MM.1S (cell line): Measurements from ENCODE around the gene YBX2.
A peak's percentile ranks its signal among the peaks of the same experiment; 100 is the strongest.
"Not testable (repeated sequence)": the region's sequence is repeated elsewhere in the genome, so short reads cannot be mapped to it uniquely, and the experiment has no call there.

Source experiments
- DNase-seq: peaks from one replicate; pipeline ENCODE4 v3.0.0-alpha.2; 2015
- H2AFZ ChIP-seq: fragments of 300-600 bp; sonication (generic); 2 replicates; pipeline ENCODE4 v1.6.0; 2016; ENCODE audit warnings: antibody characterized with exemption, low read length
- H3F3A ChIP-seq: fragments of 300-600 bp; sonication (generic); 2 replicates; pipeline ENCODE4 v1.6.1; 2016; ENCODE audit warnings: mild to moderate bottlenecking, antibody characterized with exemption, low read length, moderate library complexity, mixed read lengths; ENCODE audit not compliant: insufficient read depth
- H3K27ac ChIP-seq: fragments of 300-600 bp; sonication (generic); 2 replicates; pipeline ENCODE4 v1.5.1; 2016; ENCODE audit warnings: mild to moderate bottlenecking, low read length
- H3K27me3 ChIP-seq: fragments of 300-600 bp; sonication (generic); replicated peaks from 2 replicates; pipeline ENCODE4 v1.6.0; 2016; ENCODE audit warnings: low read length; ENCODE audit not compliant: insufficient read depth
- H3K36me3 ChIP-seq: fragments of 300-600 bp; sonication (generic); replicated peaks from 2 replicates; pipeline ENCODE4 v1.6.1; 2016; ENCODE audit warnings: mild to moderate bottlenecking, low read length, mixed read lengths; ENCODE audit not compliant: insufficient read depth
- H3K4me1 ChIP-seq: fragments of 300-600 bp; sonication (generic); 2 replicates; pipeline ENCODE4 v1.6.1; 2016; ENCODE audit warnings: low read length, mixed read lengths
- H3K4me2 ChIP-seq: fragments of 300-600 bp; sonication (generic); 2 replicates; pipeline ENCODE4 v1.6.0; 2016; ENCODE audit warnings: low read depth, low read length
- H3K4me3 ChIP-seq: fragments of 300-600 bp; sonication (generic); 2 replicates; pipeline ENCODE4 v1.5.1; 2016; ENCODE audit warnings: low read length, mixed read lengths
- H3K79me2 ChIP-seq: fragments of 300-600 bp; sonication (generic); 2 replicates; pipeline ENCODE4 v1.6.1; 2016; ENCODE audit warnings: mixed run types, low read length, mixed read lengths
- H3K9ac ChIP-seq: fragments of 300-600 bp; sonication (generic); 2 replicates; pipeline ENCODE4 v1.6.1; 2016; ENCODE audit warnings: low read length, mixed read lengths
- H3K9me2 ChIP-seq: fragments of 300-600 bp; sonication (generic); replicated peaks from 2 replicates; pipeline ENCODE4 v1.6.1; 2016; ENCODE audit warnings: mild to moderate bottlenecking, low read length, mixed read lengths; ENCODE audit not compliant: insufficient read depth
- H3K9me3 ChIP-seq: fragments of 300-600 bp; sonication (generic); replicated peaks from 2 replicates; pipeline ENCODE4 v1.6.1; 2016; ENCODE audit warnings: mild to moderate bottlenecking, low read length, mixed read lengths; ENCODE audit not compliant: insufficient read depth
- H4K20me1 ChIP-seq: fragments of 300-600 bp; sonication (generic); 2 replicates; pipeline ENCODE4 v1.6.1; 2016; ENCODE audit warnings: mild to moderate bottlenecking, low read length, moderate library complexity, mixed read lengths; ENCODE audit not compliant: insufficient read depth
- CTCF ChIP-seq: fragments of 300-600 bp; sonication (generic); IDR thresholded peaks from 2 replicates; pipeline ENCODE4 v1.5.1; 2016; ENCODE audit warnings: antibody characterized with exemption, low read length, mixed read lengths
- EZH2 ChIP-seq: fragments of 300-600 bp; sonication (generic); optimal IDR thresholded peaks from 2 replicates; pipeline ENCODE3; 2017; ENCODE audit warnings: low read depth, mild to moderate bottlenecking, antibody characterized with exemption, low read length, mixed read lengths
- EZH2phosphoT487 ChIP-seq: fragments of 300-600 bp; sonication (generic); IDR thresholded peaks from 2 replicates; pipeline ENCODE4 v1.6.1; 2018; ENCODE audit warnings: antibody characterized with exemption, low read length

Gene YBX2

GRCh38 chr17:7340179-7340578, 45.7 kb upstream of the YBX2 start:
- TF ChIP-seq EZH2phosphoT487 (no peak), EZH2 (no peak), CTCF (no peak)
- 0 out of 2 replicates have a peak, but pooled peaks cover 3% of the 10 kb centered on the region for H3F3A ChIP-seq
- peaks cover 24% of the 10 kb centered on the region for H3K79me2 ChIP-seq
- no peaks in the 10 kb centered on the region for H3K9me3 ChIP-seq
- H3K36me3 ChIP-seq: no peaks in the 10 kb centered on the region
- H3K27ac ChIP-seq: no peak overlapping the region
- H3K9ac ChIP-seq: no peak overlapping the region
- no peaks in the 10 kb centered on the region for H3K9me2 ChIP-seq
- no peak overlapping the region for H3K4me2 ChIP-seq
- H3K4me3 ChIP-seq: no peak overlapping the region
- H4K20me1 ChIP-seq: no peaks in the 10 kb centered on the region
- H2AFZ ChIP-seq: no peak overlapping the region
- no peaks in the 10 kb centered on the region for H3K27me3 ChIP-seq
- DNase-seq: no peak
- H3K4me1 ChIP-seq: peaks cover 3% of the 10 kb centered on the region; the same call in 1 of the 2 replicates

GRCh38 chr17:7337600-7337999, 43.2 kb upstream of the YBX2 start:
- H3K9ac ChIP-seq, DNase-seq: not testable (repeated sequence)
- peak overlapping the region; percentile 67; the same call in 1 of the 2 replicates for H3K4me3 ChIP-seq

GRCh38 chr17:7336240-7337175, 42.1 kb upstream of the YBX2 start, which contains the start of gene ACAP1:
TSS of gene ACAP1 (plus strand) at chr17:7336529. CDS start at chr17:7336735, 206 bp downstream.
- Histone ChIP-seq H3K27ac (peak within 1 kb of the TSS; percentile 30; the same call in 1 of the 2 replicates), H3F3A (peaks cover 12% of the 10 kb centered on the region), H3K9me2 (no peaks in the 10 kb centered on the region), H3K9ac (peak within 1 kb of the TSS; percentile 41; the same call in 1 of the 2 replicates), H3K4me3 (peak within 1 kb of the TSS; percentile 67), H3K9me3 (no peaks in the 10 kb centered on the region), H3K36me3 (no peaks in the 10 kb centered on the region), H3K79me2 (peaks cover 24% of the 10 kb centered on the region), H2AFZ (peak within 1 kb of the TSS; percentile 24; the same call in 1 of the 2 replicates), H3K4me1 (peaks cover 11% of the 10 kb centered on the region), H3K27me3 (no peaks in the 10 kb centered on the region), H4K20me1 (no peaks in the 10 kb centered on the region), H3K4me2 (peak within 1 kb of the TSS; percentile 58)
- DNase-seq: peak; percentile 70
- TF ChIP-seq EZH2phosphoT487: no peak
- no peak for TF ChIP-seq CTCF
- TF ChIP-seq EZH2: no peak

More at GRCh38 chr17:7337600-7337999, 43.2 kb upstream of the YBX2 start:
- not testable (repeated sequence) for H3K9me3 ChIP-seq, H3K27ac ChIP-seq, H3F3A ChIP-seq, H3K4me1 ChIP-seq, H3K9me2 ChIP-seq, H3K36me3 ChIP-seq, H2AFZ ChIP-seq, H3K27me3 ChIP-seq, H4K20me1 ChIP-seq
- Histone ChIP-seq H3K4me2 (peak overlapping the region; percentile 58; the same call in 1 of the 2 replicates), H3K79me2 (peaks cover 24% of the 10 kb centered on the region)

- H4K20me1 ChIP-seq, H3K27me3 ChIP-seq, H2AFZ ChIP-seq, H3K36me3 ChIP-seq, H3K9me3 ChIP-seq, DNase-seq, H3K9ac ChIP-seq, H3K27ac ChIP-seq, H3K9me2 ChIP-seq, H3K4me3 ChIP-seq: not testable (repeated sequence)
- H3K79me2 ChIP-seq: peaks cover 24% of the 10 kb centered on the region
- peaks cover 12% of the 10 kb centered on the region for H3K4me1 ChIP-seq
- peaks cover 12% of the 10 kb centered on the region for H3F3A ChIP-seq
- peak overlapping the region; percentile 58; the same call in 1 of the 2 replicates for H3K4me2 ChIP-seq
Observed at GRCh38 chr17:7335765-7336164, 41.3 kb upstream of the YBX2 start.
